BJ (cell line): ENCODE results near the gene ENO4. TPM values are rescaled to one million over a fixed set of nuclear protein-coding genes. Genes with fewer than 3 reads are reported as not detected.

Source experiments
- CTCF ChIA-PET: fragments of 350-600 bp; formaldehyde crosslinking; extraction: SDS; loops from one replicate; lab custom pipeline; 2021; ENCODE audit warnings: antibody characterized with exemption, inconsistent platforms; lab: Yijun Ruan, JAX
- POLR2A ChIA-PET: fragments of 300-600 bp; sonication (Branson Sonifier 250); formaldehyde crosslinking; extraction: SDS; loops from one replicate; lab custom pipeline; 2021; ENCODE audit warnings: antibody characterized with exemption; lab: Charles Lee
- DNase-seq: peaks from one replicate; pipeline ENCODE4 v3.0.0-alpha.2; 2011; ENCODE audit warnings: low read depth
- H3K27me3 ChIP-seq: 2 replicates; pipeline ENCODE4 v1.6.0; 2011; ENCODE audit warnings: low read length; ENCODE audit not compliant: control insufficient read depth, insufficient read depth
- H3K36me3 ChIP-seq: 2 replicates; pipeline ENCODE4 v1.5.1; 2011; ENCODE audit warnings: low read length; ENCODE audit not compliant: control insufficient read depth, insufficient read depth
- H3K4me3 ChIP-seq: 2 replicates; pipeline ENCODE4 v1.5.1; 2011; ENCODE audit warnings: low read depth, mild to moderate bottlenecking, control low read depth, low read length
- CTCF ChIP-seq: IDR thresholded peaks from 2 replicates; pipeline ENCODE4 v1.5.1; 2011; ENCODE audit warnings: low read depth, mild to moderate bottlenecking, control low read depth, inconsistent platforms, low read length, moderate library complexity; ENCODE audit not compliant: insufficient read depth
- polyA plus RNA-seq: library from polyadenylated mRNA; depleted of rRNA; stranded (reverse); fragments of >200 nt; gene quantifications from 2 replicates; pipeline ENCODE4 v1.2.3, GENCODE V29; 2011

Gene ENO4
- polyA plus RNA-seq, 1 experiment, result 0.29 TPM

- ChIA-PET POLR2A (no interaction called here), CTCF (interaction anchor here (1.2 kb wide), 1 partner anchor 17 kb away, joined by 3 read pairs; no protein-coding TSS in a partner anchor)
- TF ChIP-seq CTCF, result no peak
- Histone ChIP-seq H3K4me3 (no peak overlapping the region), H3K36me3 (no peaks in the 10 kb centered on the region; the same call in 1 of the 2 replicates), H3K27me3 (no peaks in the 10 kb centered on the region)
- no peak for DNase-seq
These were observed 43.8 kb downstream of the ENO4 start for GRCh38 chr10:116892907-116893685.

- Histone ChIP-seq H3K27me3 (no peaks in the 10 kb centered on the region), H3K4me3 (no peak overlapping the region), H3K36me3 (no peaks in the 10 kb centered on the region; the same call in 1 of the 2 replicates)
- POLR2A ChIA-PET, result no interaction called here
- TF ChIP-seq CTCF, result no peak
- CTCF ChIA-PET, result interaction anchor here (1.2 kb wide), 1 partner anchor 16 kb away, joined by 3 read pairs; no protein-coding TSS in a partner anchor
- DNase-seq, result no peak
These were observed 44.4 kb downstream of the ENO4 start for GRCh38 chr10:116893686-116894037.

GRCh38 chr10:116899626-116900025 lies 50.3 kb downstream of the ENO4 start:
- no peak for TF ChIP-seq CTCF
- CTCF ChIA-PET, result no interaction called here

GRCh38 chr10:116905845-116906210 lies 56.5 kb downstream of the ENO4 start:
- POLR2A ChIA-PET, result no interaction called here
- no peak for DNase-seq
- Histone ChIP-seq H3K4me3 (no peak overlapping the region), H3K36me3 (0 out of 2 replicates have a peak, but pooled peaks cover 2% of the 10 kb centered on the region), H3K27me3 (no peaks in the 10 kb centered on the region)
- no peak for TF ChIP-seq CTCF
- CTCF ChIA-PET, result no interaction called here

More at GRCh38 chr10:116899626-116900025, 50.3 kb downstream of the ENO4 start:
- H3K4me3 ChIP-seq, result no peak overlapping the region
- no peaks in the 10 kb centered on the region; the same call in 1 of the 2 replicates for H3K36me3 ChIP-seq
- no peak for DNase-seq
- POLR2A ChIA-PET, result no interaction called here
- no peaks in the 10 kb centered on the region for H3K27me3 ChIP-seq

GRCh38 chr10:116907245-116907987 lies 58.1 kb downstream of the ENO4 start:
- ChIA-PET CTCF (no interaction called here), POLR2A (no interaction called here)
- TF ChIP-seq CTCF, result no peak
- 0 out of 2 replicates have a peak, but pooled peaks cover 2% of the 10 kb centered on the region for H3K36me3 ChIP-seq
- no peak for DNase-seq
- H3K4me3 ChIP-seq, result no peak overlapping the region
- H3K27me3 ChIP-seq, result no peaks in the 10 kb centered on the region
